GM19238 (cell line): ENCODE data around the gene PRDM8.
A peak's percentile ranks its signal among the peaks of the same experiment; 100 is the strongest.

ENCODE experiments used
- DNase-seq: peaks from one replicate; pipeline ENCODE4 v3.0.0; 2011; ENCODE audit warnings: low spot score; ENCODE audit not compliant: insufficient read length

PRDM8 gene

GRCh38 chr4:80183250-80184052 is 13.9 kb upstream of the PRDM8 start:
- DNase-seq = peak; percentile 44

- DNase-seq = peak; percentile 85
These were observed 13.1 kb upstream of the PRDM8 start for GRCh38 chr4:80184053-80184824.

- DNase-seq = no peak
These were observed 12.2 kb upstream of the PRDM8 start for GRCh38 chr4:80184825-80185756.

GRCh38 chr4:80185787-80186548 is 11.3 kb upstream of the PRDM8 start:
- DNase-seq = no peak

GRCh38 chr4:80186676-80187075 is 10.6 kb upstream of the PRDM8 start:
- DNase-seq = no peak

- DNase-seq = no peak
These were observed 9.6 kb upstream of the PRDM8 start for GRCh38 chr4:80187677-80188076.

- no peak for DNase-seq
These were observed 8.9 kb upstream of the PRDM8 start for GRCh38 chr4:80188457-80188800.

- no peak for DNase-seq
These were observed 8.4 kb upstream of the PRDM8 start for GRCh38 chr4:80188801-80189458.

- DNase-seq = no peak
These were observed 7.7 kb upstream of the PRDM8 start for GRCh38 chr4:80189581-80189955.

GRCh38 chr4:80189956-80190677 is 7.2 kb upstream of the PRDM8 start:
- DNase-seq = no peak

- no peak for DNase-seq
These were observed 4.9 kb upstream of the PRDM8 start for GRCh38 chr4:80192252-80192866.

- no peak for DNase-seq
These were observed 4.4 kb upstream of the PRDM8 start for GRCh38 chr4:80192937-80193336.

GRCh38 chr4:80195441-80196140 is 1.7 kb upstream of the PRDM8 start:
- DNase-seq = no peak

GRCh38 chr4:80196259-80196921 is 913 bp upstream of the PRDM8 start:
- DNase-seq = no peak

GRCh38 chr4:80197601-80198440 is 518 bp downstream of the PRDM8 start:
- DNase-seq = no peak

- no peak for DNase-seq
These were observed 1.1 kb downstream of the PRDM8 start for GRCh38 chr4:80198441-80198837.

- DNase-seq = no peak
These were observed 1.8 kb downstream of the PRDM8 start for GRCh38 chr4:80199004-80199560.
